Measurements from ENCODE around the gene USHBP1. TPM values are rescaled to one million over a fixed set of nuclear protein-coding genes. Genes with fewer than 3 reads are reported as not detected.

Gene USHBP1
- total RNA-seq, 1 experiment from 2014 or later: 0.15 TPM

- Histone ChIP-seq H3K9me2 (ENCODE audit: insufficient read depth) (no peaks in the 10 kb centered on the region), H3K27ac (ENCODE audit: low read depth, low read length) (peak within 1 kb of the TSS; percentile 89), H3K4me1 (ENCODE audit: control insufficient read depth in 1 of 2, insufficient read depth in 2 of 2, low read length in 2 of 2) (peaks cover 9 to 30% of the 10 kb centered on the region in 2 experiments), H2AFZ (ENCODE audit: low read depth, low read length, poor library complexity, severe bottlenecking) (no peak within 1 kb of the TSS), H3K36me3 (ENCODE audit: control insufficient read depth in 1 of 2, insufficient read depth in 2 of 2, low read length in 2 of 2) (peaks cover 4 to 5% of the 10 kb centered on the region in 2 experiments; a peak in 2 of 4 replicates), H3K4me3 (replicated peaks in 1 of 2; ENCODE audit: low read depth in 1 of 2, low read length in 2 of 2) (peak within 1 kb of the TSS; percentile 57 to 70), H3K79me2 (ENCODE audit: insufficient read depth, low read length) (peaks cover 7% of the 10 kb centered on the region; the same call in 1 of the 2 replicates), H4K20me1 (ENCODE audit: insufficient read depth) (no peaks in the 10 kb centered on the region), H3K27me3 (ENCODE audit: insufficient read depth, low read length) (no peaks in the 10 kb centered on the region), H3K9ac (ENCODE audit: low read length) (peak within 1 kb of the TSS; percentile 80), H3K4me2 (ENCODE audit: low read length) (peak within 1 kb of the TSS; percentile 94), H3K9me3 (ENCODE audit: control insufficient read depth in 1 of 2, insufficient read depth in 1 of 2, low read depth in 1 of 2, low read length in 2 of 2) (no peaks in the 10 kb centered on the region)
- ATAC-seq: peak; percentile 89
- ChIA-PET RAD21 (ENCODE audit: low non-redundant PET in 1 of 2, low total read pairs in 2 of 2, uncharacterized antibody in 2 of 2, unreplicated experiment in 2 of 2) (interaction anchor here in 1 of 2 experiments (0.6 to 1.1 kb wide), 2 partner anchors 71 to 94 kb away, joined by 3 to 5 read pairs; partner anchors contain the start of gene DDA1), POLR2A (interaction anchor here (0.6 to 1.9 kb wide), 10 partner anchors 8 to 107 kb away, joined by 3 to 24 read pairs (median 4); partner anchors contain the start of genes BABAM1, DDA1, OCEL1 and USHBP1), CTCF (interaction anchor here (1.2 kb wide), 1 partner anchor 94 kb away, joined by 3 read pairs; the partner anchor contains the start of gene DDA1)
- BruUV-seq (replicated peaks): no TSS peak
- intact Hi-C loops (cut with micrococcal nuclease): no loop called here
- peak; percentile 84 for DNase-seq (ENCODE audit: low read depth, low spot score)
- peak; percentile 98 for TF ChIP-seq YY1 (IDR thresholded peaks at IDR 0.05; ENCODE audit: extremely low read depth, insufficient replicate concordance, low read depth, low read length)
- peak; percentile 51; the same call in 1 of the 2 replicates for TF ChIP-seq ZFX (IDR thresholded peaks at IDR 0.05)
- peak; percentile 84 for TF ChIP-seq TCF7L2 (IDR thresholded peaks at IDR 0.05; ENCODE audit: borderline replicate concordance, extremely low read depth, insufficient read depth, insufficient read length)
- no peak for TF ChIP-seq FOSL1 (IDR thresholded peaks at IDR 0.05; ENCODE audit: low read depth)
- TF ChIP-seq SIN3A (IDR thresholded peaks at IDR 0.05; ENCODE audit: low read depth): peak; percentile 86
- peak; percentile 61 for TF ChIP-seq POLR2A (IDR thresholded peaks at IDR 0.05; ENCODE audit: borderline replicate concordance, extremely low read depth, insufficient read depth, insufficient read length)
- no peak for TF ChIP-seq ZBTB33 (IDR thresholded peaks at IDR 0.05; ENCODE audit: extremely low read depth, insufficient replicate concordance, low read length)
- no peak for TF ChIP-seq CTCF (IDR thresholded peaks at IDR 0.05 in 2 of 3, conservative IDR thresholded peaks at IDR 0.05 in 1 of 3; ENCODE audit: borderline replicate concordance in 1 of 3, insufficient read depth in 1 of 3, low read depth in 2 of 3, low read length in 2 of 3)
- TF ChIP-seq JUND (IDR thresholded peaks at IDR 0.05): no peak
- TF ChIP-seq CEBPB (IDR thresholded peaks at IDR 0.05; ENCODE audit: low read depth): no peak
- TF ChIP-seq ZNF274 (IDR thresholded peaks at IDR 0.05; ENCODE audit: low read depth, low read length): no peak
- TF ChIP-seq SRF (IDR thresholded peaks at IDR 0.05; ENCODE audit: low read depth): no peak; the same call in 1 of the 2 replicates
- TF ChIP-seq ATF3 (IDR thresholded peaks at IDR 0.05): no peak
- peak; percentile 88 for TF ChIP-seq EGR1 (IDR thresholded peaks at IDR 0.05; ENCODE audit: low read depth)
- peak; percentile 88 for TF ChIP-seq POLR2AphosphoS5 (IDR thresholded peaks at IDR 0.05; ENCODE audit: low read depth, low read length)
- no peak for TF ChIP-seq EZH2phosphoT487 (IDR thresholded peaks at IDR 0.05; ENCODE audit: borderline replicate concordance)
- peak; percentile 73 for TF ChIP-seq SP1 (IDR thresholded peaks at IDR 0.05; ENCODE audit: low read depth)
- no peak for TF ChIP-seq EZH2 (IDR thresholded peaks at IDR 0.05)
- TF ChIP-seq MAX (IDR thresholded peaks at IDR 0.05): peak; percentile 80
Observed at GRCh38 chr19:17215127-17215971, 49.2 kb downstream of the USHBP1 start, which contains the start of gene USE1. Gene USE1 (plus strand): TSS chr19:17215357. CDS start chr19:17215406, 49 bp downstream.

All from HCT116 (cell line).